Activated gamma-delta T cell treated with anti-CD3 and anti-CD28 coated beads, Interleukin-2, amount 50 U/mL, for 16 hours (primary cell): Measurements from ENCODE around the gene SDSL.
A peak's percentile ranks its signal among the peaks of the same experiment; 100 is the strongest.

Source experiments
- DNase-seq: peaks from one replicate; pipeline ENCODE4 v3.0.0-alpha.2; 2020; ENCODE audit warnings: low read depth

The SDSL gene

DNA sequence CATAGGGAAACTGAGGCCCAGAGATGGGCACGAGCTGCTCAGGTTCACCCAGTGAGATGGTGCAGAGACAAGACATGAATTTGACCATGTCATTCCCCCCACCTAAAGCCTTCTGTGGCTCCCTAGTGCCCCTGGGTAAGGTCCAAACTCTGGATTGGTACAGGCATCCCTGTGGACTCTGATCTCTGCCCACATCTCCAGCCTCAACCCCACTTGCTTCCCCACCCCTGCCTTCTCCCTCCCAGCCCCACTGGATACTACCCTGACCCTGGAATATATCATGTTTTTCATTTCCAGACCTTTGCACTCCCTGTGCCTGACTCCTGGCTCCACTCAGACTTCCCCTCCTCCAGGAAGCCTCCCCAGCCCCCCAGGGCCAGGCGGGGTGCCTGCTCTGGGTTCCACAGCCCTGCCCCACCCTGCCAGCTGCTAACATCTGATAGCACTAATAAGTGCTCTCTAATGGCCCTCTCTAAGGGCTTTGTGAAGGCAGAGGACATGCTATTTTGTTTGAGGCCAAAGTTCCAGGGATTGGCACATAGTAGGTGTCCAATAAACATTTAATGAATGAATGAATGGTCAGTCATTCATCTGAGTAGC lies 1.1 kb upstream of the SDSL start:
- DNase-seq = no peak

DNA sequence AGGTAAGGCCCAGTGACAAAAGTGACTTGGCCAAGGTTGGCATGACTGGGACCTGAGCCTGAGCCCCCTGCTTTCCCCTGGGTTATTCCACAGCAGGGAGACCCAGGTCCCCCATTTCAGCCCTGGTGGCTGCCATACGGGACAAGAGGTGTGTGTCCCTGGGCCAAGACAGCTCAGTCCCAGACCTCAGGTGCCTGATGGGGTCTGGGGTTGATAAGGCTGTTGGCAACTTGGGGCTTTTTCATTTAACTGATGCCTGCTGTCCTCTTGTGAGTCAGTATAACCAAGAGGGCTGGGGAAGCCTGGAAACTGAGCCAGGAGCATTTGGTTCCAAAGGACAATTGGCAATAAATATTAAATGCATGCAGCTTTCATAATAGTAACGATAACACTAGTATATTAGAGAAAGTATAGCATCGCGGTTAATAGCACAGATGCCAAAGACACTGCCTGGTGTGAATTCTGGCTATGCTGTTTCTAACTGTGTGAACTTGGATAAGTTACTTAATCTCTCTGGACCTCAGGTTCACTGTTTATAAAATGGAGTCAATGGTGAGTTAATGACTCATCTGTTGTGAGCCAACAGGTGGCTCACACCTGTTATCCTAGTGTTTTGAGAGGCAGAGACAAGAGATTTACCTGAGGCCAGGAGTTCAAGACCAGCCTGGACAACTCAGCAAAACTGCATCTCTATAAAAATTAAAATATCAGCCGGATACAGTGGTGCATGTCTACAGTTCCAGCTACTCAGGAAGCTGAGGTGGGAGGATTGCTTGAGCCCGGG lies 898 bp downstream of the SDSL start:
- DNase-seq = no peak

DNA sequence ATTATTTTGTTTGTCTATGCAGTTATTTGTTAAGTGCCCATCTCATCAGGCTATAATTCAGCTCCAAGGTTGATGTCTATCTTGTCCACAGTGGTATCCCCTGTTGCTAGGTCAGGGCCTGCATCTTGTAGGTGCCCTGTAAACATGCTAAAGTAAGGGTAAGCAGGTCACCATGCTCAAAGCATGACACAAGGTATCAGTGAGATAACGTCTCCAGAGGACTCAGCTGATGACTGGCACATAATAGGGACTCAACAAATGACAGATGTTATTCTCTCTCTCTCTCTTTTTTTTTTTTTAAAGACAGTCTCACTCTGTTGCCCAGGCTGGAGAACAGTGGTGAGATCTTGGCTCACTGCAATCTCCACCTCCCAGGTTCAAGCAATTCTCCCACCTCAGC lies 2.3 kb downstream of the SDSL start:
- DNase-seq = no peak

DNA sequence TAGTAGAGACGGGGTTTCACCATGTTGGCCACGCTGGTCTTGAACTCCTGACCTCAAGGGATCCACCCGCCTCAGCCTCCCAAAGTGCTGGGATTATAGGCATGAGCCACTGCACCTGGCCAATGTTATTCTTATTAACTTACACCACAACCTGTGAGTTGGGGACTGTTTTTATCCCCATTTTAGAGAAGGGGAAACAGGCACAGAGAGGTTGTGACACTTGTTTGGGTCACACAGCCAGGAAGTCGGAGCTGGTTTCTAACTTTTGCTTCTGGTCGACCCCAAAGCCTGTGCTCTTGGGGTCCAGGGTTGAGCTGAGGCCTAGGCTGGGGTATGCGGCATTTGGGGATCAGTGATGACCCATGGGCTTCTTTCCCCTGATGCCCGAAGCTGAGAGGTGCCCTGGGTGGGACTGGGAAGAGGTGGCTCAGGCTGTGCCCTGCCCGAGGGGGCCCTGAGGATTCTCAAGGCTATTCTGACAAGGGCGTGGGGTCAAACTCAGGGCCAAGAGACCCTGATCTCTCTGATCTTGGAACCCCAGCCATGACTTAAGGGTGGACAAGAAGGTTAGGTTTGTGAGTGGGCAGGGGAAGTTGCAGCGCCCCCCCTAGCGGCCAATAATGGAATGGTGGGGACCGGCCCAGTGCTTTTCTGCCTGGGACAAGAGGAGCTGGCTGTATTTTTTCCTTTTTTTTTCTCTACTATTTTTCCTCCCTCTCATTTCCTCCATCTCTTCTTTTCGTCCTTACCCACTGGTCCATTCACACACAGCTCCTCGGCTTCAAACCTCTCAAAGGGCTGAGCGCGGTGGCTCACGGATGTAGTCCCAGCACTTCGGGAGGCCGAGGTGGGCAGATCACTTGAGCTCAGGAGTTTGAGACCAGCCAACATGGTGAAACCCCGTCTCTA lies 3.0 kb downstream of the SDSL start:
- DNase-seq = peak; percentile 17

GRCh38 chr12:113425960-113426453 lies 3.8 kb downstream of the SDSL start:
- DNase-seq = no peak

DNA sequence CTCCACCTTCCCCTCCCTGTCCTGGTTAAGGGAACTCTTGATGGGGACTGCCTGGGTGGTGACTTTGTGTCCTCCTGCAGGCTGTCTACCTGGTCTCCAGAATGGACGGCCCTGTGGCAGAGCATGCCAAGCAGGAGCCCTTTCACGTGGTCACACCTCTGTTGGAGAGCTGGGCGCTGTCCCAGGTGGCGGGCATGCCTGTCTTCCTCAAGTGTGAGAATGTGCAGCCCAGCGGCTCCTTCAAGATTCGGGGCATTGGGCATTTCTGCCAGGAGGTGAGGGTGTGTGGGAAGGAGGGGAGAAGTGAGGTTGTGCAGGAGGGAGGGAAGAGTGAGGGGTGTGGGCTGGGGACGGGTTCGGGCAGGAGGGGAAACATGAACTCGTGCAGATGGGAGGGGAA lies 5.7 kb downstream of the SDSL start:
- no peak for DNase-seq

GRCh38 chr12:113428482-113428881 lies 6.3 kb downstream of the SDSL start:
- DNase-seq = no peak

- no peak for DNase-seq
These were observed 10.8 kb downstream of the SDSL start for GRCh38 chr12:113432986-113433385.

- DNase-seq = no peak
These were observed 13.2 kb downstream of the SDSL start for GRCh38 chr12:113435367-113435766.

DNA sequence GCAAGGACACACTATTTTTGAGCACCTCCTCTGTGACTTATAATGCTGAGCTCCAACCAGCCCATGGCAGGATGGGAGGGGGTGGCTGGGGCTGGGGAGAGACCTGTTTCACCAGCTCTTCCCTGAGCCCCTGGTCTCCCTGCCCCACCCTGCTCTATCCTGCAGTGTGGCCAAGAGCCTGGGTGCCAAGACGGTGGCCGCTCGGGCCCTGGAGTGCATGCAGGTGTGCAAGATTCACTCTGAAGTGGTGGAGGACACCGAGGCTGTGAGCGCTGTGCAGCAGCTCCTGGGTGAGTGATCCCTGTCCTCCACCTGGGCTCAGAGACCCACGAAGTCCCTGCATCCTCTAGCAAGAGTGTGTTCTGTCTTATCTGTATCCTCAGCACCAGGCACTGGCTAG lies 14.4 kb downstream of the SDSL start:
- no peak for DNase-seq

DNA sequence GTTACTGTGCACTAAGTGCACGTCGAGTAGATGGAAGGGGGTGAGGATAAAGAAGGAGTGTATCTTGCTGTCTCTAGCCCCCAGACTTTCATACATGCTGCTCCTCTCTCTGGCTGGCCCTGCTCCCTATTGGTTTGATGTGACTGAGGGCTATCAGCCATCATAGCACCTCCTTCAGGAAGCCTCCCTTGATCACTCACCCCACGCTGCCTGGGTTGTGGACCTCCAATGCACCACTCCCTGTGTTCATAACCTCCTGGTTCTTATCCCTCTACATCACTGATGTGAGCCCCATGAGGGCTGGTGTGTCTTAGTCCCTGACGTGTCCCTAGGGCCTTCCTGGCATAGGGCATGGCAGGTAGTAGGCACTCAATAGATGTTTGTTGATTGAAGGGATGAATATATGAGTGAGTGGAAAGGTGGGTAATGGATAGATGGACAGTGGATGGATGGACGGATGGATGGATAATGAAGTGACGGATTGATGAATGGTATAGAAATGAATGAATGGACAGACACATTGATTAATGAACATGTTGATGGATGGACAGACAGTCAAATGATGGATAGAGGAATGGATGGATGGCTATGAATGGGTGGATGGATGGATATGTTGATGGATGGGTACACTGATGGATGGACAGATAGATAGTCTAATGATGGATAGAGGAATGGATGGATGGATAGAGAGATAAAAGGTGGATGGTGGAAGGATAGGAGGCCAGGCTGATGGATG lies 15.0 kb downstream of the SDSL start:
- no peak for DNase-seq

DNA sequence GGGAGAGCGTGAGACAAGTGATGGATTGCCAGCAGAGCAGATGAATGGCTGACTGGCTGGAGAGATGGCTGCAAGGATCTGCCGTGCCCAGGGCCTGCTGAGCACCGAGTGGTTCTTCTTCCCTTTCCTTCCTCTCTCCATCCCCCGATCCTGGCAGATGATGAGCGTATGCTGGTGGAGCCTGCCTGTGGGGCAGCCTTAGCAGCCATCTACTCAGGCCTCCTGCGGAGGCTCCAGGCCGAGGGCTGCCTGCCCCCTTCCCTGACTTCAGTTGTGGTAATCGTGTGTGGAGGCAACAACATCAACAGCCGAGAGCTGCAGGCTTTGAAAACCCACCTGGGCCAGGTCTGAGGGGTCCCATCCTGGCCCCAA lies 15.5 kb downstream of the SDSL start:
- no peak for DNase-seq

GRCh38 chr12:113438523-113439300 lies 16.5 kb downstream of the SDSL start:
- DNase-seq = no peak

- DNase-seq = no peak
These were observed 17.1 kb downstream of the SDSL start for GRCh38 chr12:113439301-113439597.

GRCh38 chr12:113439606-113440030 lies 17.4 kb downstream of the SDSL start:
- DNase-seq = no peak

DNA sequence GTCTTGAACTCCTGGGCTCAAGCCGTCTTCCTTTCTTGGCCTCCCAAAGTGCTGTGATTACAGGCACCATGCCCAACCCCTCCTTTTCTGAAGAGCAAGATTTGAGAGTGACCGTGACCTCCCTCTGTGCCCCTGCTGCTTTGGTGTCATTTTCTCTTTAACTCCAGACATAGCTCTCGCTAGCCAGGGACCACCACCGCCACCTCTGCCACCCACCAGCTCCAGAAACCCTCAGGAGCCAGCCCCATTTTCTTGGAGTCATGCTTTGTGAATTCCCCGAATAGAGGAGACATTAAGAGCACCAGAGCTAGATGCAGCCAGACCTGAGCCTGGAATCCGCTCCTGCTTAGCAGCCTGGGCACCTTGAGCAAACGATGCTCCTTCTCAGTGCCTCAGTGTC lies 18.2 kb downstream of the SDSL start:
- no peak for DNase-seq

DNA sequence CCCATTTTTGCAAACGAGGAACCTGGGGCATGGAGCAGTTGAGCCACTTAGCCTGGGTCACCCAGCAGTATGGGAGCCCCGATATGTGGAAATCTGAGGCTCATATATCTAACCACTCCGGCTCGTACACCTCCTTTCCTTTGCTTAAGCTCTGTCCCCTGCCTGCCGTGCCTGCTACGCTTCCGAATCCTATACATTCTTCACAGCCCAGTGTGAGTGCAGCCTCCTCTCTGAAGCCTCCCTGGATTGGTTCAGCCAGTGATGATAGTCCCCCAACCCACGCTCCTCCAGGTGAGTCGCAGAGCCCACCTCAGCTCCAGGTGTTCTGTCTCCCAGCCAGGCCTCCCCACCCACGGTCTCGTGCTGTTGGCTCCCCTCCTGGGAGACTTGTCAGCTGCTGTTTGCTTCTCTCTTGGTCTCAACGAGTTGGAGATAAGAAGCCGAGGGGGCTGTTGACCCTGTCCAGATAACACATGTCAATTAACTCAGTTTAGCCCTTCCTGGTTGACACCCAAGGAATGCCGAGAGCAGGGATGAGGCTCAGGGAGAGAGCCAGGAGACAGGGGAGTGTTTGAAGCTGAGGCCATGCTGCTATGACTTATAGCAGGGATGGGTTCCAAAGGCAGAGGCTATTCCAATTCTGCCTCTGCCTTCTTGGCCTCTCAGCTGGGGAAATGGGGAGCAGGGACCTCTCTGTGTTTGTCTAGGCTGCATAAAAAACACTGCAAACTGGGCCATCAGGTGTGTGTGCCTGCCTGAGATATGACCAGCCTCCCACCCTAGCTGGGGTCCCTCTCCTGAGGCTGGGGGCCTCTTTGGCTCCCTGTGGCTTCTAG lies 19.0 kb downstream of the SDSL start:
- no peak for DNase-seq

GRCh38 chr12:113443030-113443539 lies 20.9 kb downstream of the SDSL start:
- DNase-seq = no peak

DNA sequence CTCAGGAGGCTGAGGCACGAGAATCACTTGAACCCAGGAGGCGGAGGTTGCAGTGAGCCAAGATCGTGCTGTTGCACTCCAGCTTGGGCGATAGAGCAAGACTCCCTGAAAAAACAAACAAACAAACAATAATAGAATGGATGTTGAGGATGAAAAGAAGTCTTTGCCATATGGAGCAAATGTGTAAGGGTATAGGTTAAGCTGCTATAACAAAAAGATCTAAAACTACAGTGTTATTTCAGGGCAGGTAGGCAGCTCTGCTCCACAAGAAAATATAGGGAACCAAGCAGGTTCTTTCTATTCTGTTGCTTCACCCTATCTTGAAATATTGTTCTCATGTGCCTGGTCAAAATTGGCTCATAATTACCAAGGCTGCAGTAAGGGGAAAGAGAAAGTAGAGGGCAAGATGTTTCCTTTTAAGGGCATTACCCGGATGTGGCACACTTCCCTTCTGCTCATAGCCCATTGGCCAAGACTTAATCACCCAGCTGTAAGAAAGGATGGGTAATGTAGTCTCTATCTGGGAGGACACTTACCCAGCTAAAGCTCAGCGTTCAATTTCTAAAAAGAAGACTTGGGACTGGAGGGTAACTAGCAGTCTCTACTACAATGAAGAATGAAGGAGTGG lies 23.5 kb downstream of the SDSL start:
- DNase-seq = no peak

DNA sequence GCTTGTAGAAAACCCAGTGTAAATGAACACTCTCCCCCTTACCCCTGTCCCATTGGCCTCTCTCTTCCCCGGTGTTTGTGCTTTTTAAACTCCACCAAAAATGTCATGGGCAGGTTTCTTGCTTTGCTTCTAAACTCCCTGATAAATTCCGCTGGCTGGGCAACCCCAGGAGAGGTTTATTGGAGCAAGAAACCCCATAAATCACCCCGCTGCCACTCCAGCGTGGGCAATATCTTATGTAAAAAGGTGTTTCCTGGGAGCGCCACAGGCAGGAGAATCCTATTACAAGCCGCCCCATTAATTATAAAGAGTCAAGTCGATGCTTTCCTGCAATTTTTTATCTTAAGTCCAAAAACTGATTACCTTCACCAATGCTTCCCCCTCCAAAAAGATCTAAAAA lies 26.7 kb downstream of the SDSL start:
- no peak for DNase-seq
